H1 (cell line): ENCODE data around the gene TCEA3. TPM values are rescaled to one million over a fixed set of nuclear protein-coding genes. Genes with fewer than 3 reads are reported as not detected.

ENCODE experiments used
- CTCF ChIA-PET: fragments of 300-600 bp; sonication (Branson Sonifier 250); formaldehyde crosslinking; loops from one replicate; lab custom pipeline; 2021; ENCODE audit not compliant: partially characterized antibody; lab: Charles Lee
- POLR2A ChIA-PET: fragments of 300-600 bp; sonication (Branson Sonifier 250); formaldehyde crosslinking; loops from one replicate; lab custom pipeline; 2021; ENCODE audit warnings: inconsistent platforms; ENCODE audit not compliant: partially characterized antibody; lab: Charles Lee
- DNase-seq, 2 experiments: peaks; one replicate each; pipeline versions ENCODE4 v3.0.0 to v3.0.0-alpha.2; 2010 to 2022; ENCODE audit warnings: low spot score in 2 of 2, low read depth in 1 of 2, mixed read lengths in 1 of 2
- FAIRE-seq: peaks from 2 replicates; lab custom pipeline; 2011; peaks lifted over from hg19 to GRCh38; lab: Jason Lieb, UNC
- H2AFZ ChIP-seq: 2 replicates; pipeline ENCODE4 v1.8.1; 2012; ENCODE audit warnings: low read length, inconsistent platforms
- H2AK5ac ChIP-seq: 2 replicates; pipeline ENCODE4 v1.6.1; 2013; ENCODE audit warnings: low read depth, low read length
- H2BK120ac ChIP-seq: replicated peaks from 2 replicates; pipeline ENCODE3; 2013; ENCODE audit warnings: low read depth, low read length, inconsistent platforms
- H2BK12ac ChIP-seq: 2 replicates; pipeline ENCODE4 v1.6.1; 2013; ENCODE audit warnings: low read depth, low read length
- H2BK15ac ChIP-seq: 2 replicates; pipeline ENCODE4 v1.6.1; 2013; ENCODE audit warnings: low read length
- H2BK20ac ChIP-seq: 2 replicates; pipeline ENCODE4 v1.6.1; 2013; ENCODE audit warnings: low read length
- H2BK5ac ChIP-seq: 2 replicates; pipeline ENCODE4 v1.6.1; 2013; ENCODE audit warnings: low read depth, low read length
- H3K14ac ChIP-seq: 2 replicates; pipeline ENCODE4 v1.6.1; 2013; ENCODE audit warnings: inconsistent platforms; ENCODE audit not compliant: insufficient read length
- H3K18ac ChIP-seq: 2 replicates; pipeline ENCODE4 v1.6.1; 2013; ENCODE audit warnings: low read length; ENCODE audit errors: extremely low read depth
- H3K23ac ChIP-seq: 2 replicates; pipeline ENCODE4 v1.6.1; 2013; ENCODE audit warnings: inconsistent platforms; ENCODE audit not compliant: insufficient read length
- H3K23me2 ChIP-seq: 2 replicates; pipeline ENCODE4 v1.6.1; 2013; ENCODE audit warnings: low read depth, low read length
- H3K27ac ChIP-seq: 2 replicates; pipeline ENCODE4 v1.6.1; 2011; ENCODE audit warnings: low read depth, low read length, inconsistent platforms
- H3K27me3 ChIP-seq, 4 experiments: replicated peaks in 1 of 4; 1 replicate in 1 of 4; 2 replicates in 3 of 4; pipeline versions ENCODE4 v1.6.1 to v1.8.1; 2011 to 2013; ENCODE audit warnings: low read length in 3 of 4, mild to moderate bottlenecking in 3 of 4, inconsistent platforms in 2 of 4, mixed read lengths in 2 of 4, moderate library complexity in 1 of 4; ENCODE audit not compliant: control insufficient read depth in 3 of 4, insufficient read depth in 3 of 4; ENCODE audit errors: extremely low read depth in 1 of 4
- H3K36me3 ChIP-seq, 4 experiments: 2 replicates each; pipeline versions ENCODE4 v1.6.1 to v1.8.1; 2011 to 2013; ENCODE audit warnings: mild to moderate bottlenecking in 4 of 4, low read length in 3 of 4, moderate library complexity in 2 of 4, control low read depth in 1 of 4, inconsistent platforms in 1 of 4; ENCODE audit not compliant: insufficient read depth in 4 of 4, control insufficient read depth in 2 of 4
- H3K4ac ChIP-seq: replicated peaks from 2 replicates; pipeline ENCODE3; 2013; ENCODE audit warnings: low read length, low read depth, mixed read lengths, inconsistent platforms; ENCODE audit not compliant: insufficient read length
- H3K4me1 ChIP-seq, 4 experiments: replicated peaks in 1 of 4; 1 replicate in 1 of 4; 2 replicates in 3 of 4; pipeline versions ENCODE4 v1.6.1 to v1.8.1; 2011 to 2013; ENCODE audit warnings: low read length in 3 of 4, inconsistent platforms in 2 of 4, mixed read lengths in 1 of 4; ENCODE audit not compliant: insufficient read depth in 4 of 4, control insufficient read depth in 3 of 4
- H3K4me2 ChIP-seq, 2 experiments: 2 replicates each; pipeline versions ENCODE4 v1.6.1 to v1.8.1; 2011 to 2013; ENCODE audit warnings: low read depth in 2 of 2, low read length in 2 of 2, control low read depth in 1 of 2, inconsistent platforms in 1 of 2, mild to moderate bottlenecking in 1 of 2; ENCODE audit not compliant: insufficient read depth in 1 of 2
- H3K4me3 ChIP-seq, 4 experiments: fragments of 200-600, 300-600 bp in 1 of 4; sonication (generic), shearing (Covaris generic), sonication (Bioruptor Twin) in 1 of 4; 2 replicates each; pipeline versions ENCODE4 v1.5.1 to v1.8.1; 2011 to 2016; ENCODE audit warnings: low read length in 4 of 4, low read depth in 3 of 4, control low read depth in 2 of 4, inconsistent platforms in 2 of 4, mild to moderate bottlenecking in 2 of 4, mixed read lengths in 1 of 4, moderate library complexity in 1 of 4; ENCODE audit not compliant: insufficient read depth in 2 of 4; ENCODE audit errors: extremely low read depth in 1 of 4
- H3K56ac ChIP-seq: replicated peaks from 2 replicates; pipeline ENCODE3; 2013; ENCODE audit warnings: low read depth, mild to moderate bottlenecking, mixed read lengths, low read length, inconsistent platforms; ENCODE audit not compliant: insufficient read length
- H3K79me1 ChIP-seq: 2 replicates; pipeline ENCODE4 v1.6.1; 2013; ENCODE audit warnings: low read depth, low read length, control low read depth
- H3K79me2 ChIP-seq, 2 experiments: 2 replicates each; pipeline versions ENCODE4 v1.6.1 to v1.8.1; 2012 to 2013; ENCODE audit warnings: low read length in 2 of 2, mild to moderate bottlenecking in 2 of 2, inconsistent platforms in 1 of 2; ENCODE audit not compliant: insufficient read depth in 2 of 2, control insufficient read depth in 1 of 2
- H3K9ac ChIP-seq, 4 experiments: replicated peaks in 1 of 4; 1 replicate in 1 of 4; 2 replicates in 3 of 4; pipeline versions ENCODE4 v1.6.1 to v1.8.1; 2011 to 2013; ENCODE audit warnings: low read depth in 3 of 4, low read length in 3 of 4, control low read depth in 2 of 4, mild to moderate bottlenecking in 2 of 4, moderate library complexity in 2 of 4, inconsistent platforms in 1 of 4; ENCODE audit errors: extremely low read depth in 1 of 4
- H3K9me3 ChIP-seq, 2 experiments: 2 replicates each; pipeline versions ENCODE4 v1.6.1 to v1.8.1; 2012 to 2013; ENCODE audit warnings: mild to moderate bottlenecking in 2 of 2, moderate library complexity in 2 of 2, control low read depth in 1 of 2, inconsistent platforms in 1 of 2, low read depth in 1 of 2, low read length in 1 of 2, mixed read lengths in 1 of 2; ENCODE audit not compliant: insufficient read depth in 2 of 2
- H4K20me1 ChIP-seq, 2 experiments: replicated peaks in 1 of 2; 2 replicates each; pipeline versions ENCODE3 to v1.8.1; 2011 to 2013; ENCODE audit warnings: inconsistent platforms in 2 of 2, low read length in 2 of 2, mild to moderate bottlenecking in 1 of 2; ENCODE audit not compliant: insufficient read depth in 2 of 2, control insufficient read depth in 1 of 2
- H4K5ac ChIP-seq: 2 replicates; pipeline ENCODE4 v1.6.1; 2013; ENCODE audit warnings: low read length, low read depth, mixed read lengths, inconsistent platforms; ENCODE audit not compliant: insufficient read length
- H4K8ac ChIP-seq: 2 replicates; pipeline ENCODE4 v1.8.0; 2013; ENCODE audit warnings: mild to moderate bottlenecking, moderate library complexity, low read length, inconsistent platforms; ENCODE audit not compliant: insufficient read depth; ENCODE audit errors: extremely low read depth
- H4K91ac ChIP-seq: replicated peaks from 2 replicates; pipeline ENCODE3; 2013; ENCODE audit warnings: low read length, mixed read lengths, inconsistent platforms; ENCODE audit not compliant: insufficient read length
- CBX8 ChIP-seq: fragments of 300-800, 300-1000 bp; sonication (generic); IDR thresholded peaks from 2 replicates; pipeline ENCODE4 v1.7.1; 2016; ENCODE audit warnings: low read depth, low read length, borderline replicate concordance
- CEBPB ChIP-seq: IDR thresholded peaks from 2 replicates; pipeline ENCODE4 v1.6.1; 2012; ENCODE audit warnings: low read depth, low read length
- CTBP2 ChIP-seq: IDR thresholded peaks from 2 replicates; pipeline ENCODE4 v1.7.0; 2011; ENCODE audit warnings: borderline replicate concordance, mild to moderate bottlenecking, moderate library complexity, mixed read lengths, low read length; ENCODE audit not compliant: insufficient read depth, insufficient read length
- EGR1 ChIP-seq: IDR thresholded peaks from 2 replicates; pipeline ENCODE4 v1.6.1; 2011; ENCODE audit warnings: low read depth, low read length, borderline replicate concordance
- EP300 ChIP-seq, 2 experiments: IDR thresholded peaks; 1 replicate in 1 of 2; 2 replicates in 1 of 2; pipeline ENCODE4 v1.6.1; 2011 to 2012; ENCODE audit warnings: low read depth in 2 of 2, low read length in 2 of 2, mild to moderate bottlenecking in 2 of 2, borderline replicate concordance in 1 of 2, inconsistent platforms in 1 of 2, moderate library complexity in 1 of 2
- GTF2F1 ChIP-seq: IDR thresholded peaks from 2 replicates; pipeline ENCODE4 v1.6.1; 2012; ENCODE audit warnings: low read depth, low read length, improper control_type of control experiment, borderline replicate concordance
- KDM5A ChIP-seq: fragments of 200-600 bp; IDR thresholded peaks from 2 replicates; pipeline ENCODE4 v1.7.1; 2012; ENCODE audit warnings: mild to moderate bottlenecking, low read length, inconsistent platforms, mixed read lengths
- NRF1 ChIP-seq: IDR thresholded peaks from 2 replicates; pipeline ENCODE4 v1.6.1; 2011; ENCODE audit warnings: mild to moderate bottlenecking, low read depth, low read length, improper control_type of control experiment
- RXRA ChIP-seq: IDR thresholded peaks from 2 replicates; pipeline ENCODE4 v1.6.1; 2011; ENCODE audit warnings: low read depth, mild to moderate bottlenecking, low read length, moderate library complexity; ENCODE audit not compliant: insufficient read depth
- SIN3A ChIP-seq, 2 experiments: IDR thresholded peaks in 1 of 2; conservative IDR thresholded peaks in 1 of 2; 2 replicates each; pipeline ENCODE4 v1.6.1; 2011 to 2012; ENCODE audit warnings: low read length in 2 of 2, improper control_type of control experiment in 1 of 2, low read depth in 1 of 2, mild to moderate bottlenecking in 1 of 2
- SRF ChIP-seq: IDR thresholded peaks from 2 replicates; pipeline ENCODE4 v1.6.1; 2011; ENCODE audit warnings: mild to moderate bottlenecking, low read depth, low read length, moderate library complexity
- SUZ12 ChIP-seq: fragments of 200-600 bp; sonication (generic); IDR thresholded peaks from 2 replicates; pipeline ENCODE4 v1.6.1; 2012; ENCODE audit warnings: mild to moderate bottlenecking, inconsistent platforms, low read length, moderate library complexity, mixed read lengths
- YY1 ChIP-seq: IDR thresholded peaks from 2 replicates; pipeline ENCODE4 v1.6.1; 2011; ENCODE audit warnings: low read depth, mild to moderate bottlenecking, low read length
- WGBS, 2 experiments: shearing (Covaris generic) in 1 of 2; methylation state at CpG; one replicate each; pipeline versions ENCODE4 v1.1.6 to v1.1.7; 2013 to 2015; ENCODE audit warnings: low lambda C conversion rate in 2 of 2, mixed read lengths in 2 of 2, inconsistent platforms in 1 of 2, low coverage in 1 of 2, missing lambda C conversion rate in 1 of 2; ENCODE audit not compliant: insufficient replicate concordance in 2 of 2, insufficient coverage in 1 of 2, insufficient read length in 1 of 2; ENCODE audit errors: extremely low coverage in 1 of 2, missing lambda C conversion rate in 1 of 2; 5-methylcytosine and 5-hydroxymethylcytosine counted together
- polyA plus RNA-seq, 7 experiments: library from polyadenylated mRNA; depleted of rRNA in 3 of 7; stranded (reverse) in 5 of 7; unstranded in 2 of 7; fragments of >200 nt in 5 of 7; fragments of 200-250 nt in 2 of 7; gene quantifications; 1 replicate in 5 of 7; 2 replicates in 1 of 7; 4 replicates in 1 of 7; pipeline versions ENCODE4 v1.2.1 to v1.2.3, GENCODE V29; 2011 to 2013; ENCODE audit warnings: missing spikeins in 2 of 7, mixed read lengths in 2 of 7
- total RNA-seq: library from RNA; stranded (reverse); fragmentation: NEBNext Ultra II Directional; extraction: Animal tissue kit (Norgen Biotek cat#: 25700); gene quantifications from 2 replicates; pipeline ENCODE4 v1.2.1, GENCODE V29; 2021
- TF ChIP-seq, protein P1 (sequence below): IDR thresholded peaks from 2 replicates; pipeline ENCODE4 v1.6.1; 2012; ENCODE audit warnings: inconsistent platforms

TCEA3 gene
- total and polyA plus RNA-seq, 2 of the 8 experiments (the other 6 are each of a cell fraction or from before 2014, with no cell fraction given) = 0.08 TPM; not detected in 1

GRCh38 chr1:23396380-23396779, 28.2 kb downstream of the TCEA3 start:
- H3K23me2 ChIP-seq = peaks cover 10% of the 10 kb centered on the region
- no peak overlapping the region for H2BK15ac ChIP-seq
- H2BK12ac ChIP-seq = no peak overlapping the region
- no peak overlapping the region for H3K27ac ChIP-seq
- H2BK20ac ChIP-seq = no peak overlapping the region
- H2AK5ac ChIP-seq = no peak overlapping the region
- no peak overlapping the region for H3K56ac ChIP-seq
- H3K18ac ChIP-seq = no peak overlapping the region
- 0 out of 2 replicates have a peak, but pooled peaks cover 3% of the 10 kb centered on the region for H3K79me1 ChIP-seq
- no peak overlapping the region for H3K4me2 ChIP-seq
- DNase-seq (no peak), FAIRE-seq (no peak)
- H4K8ac ChIP-seq = no peak overlapping the region
- no peak overlapping the region for H3K4me3 ChIP-seq
- no peak overlapping the region for H4K91ac ChIP-seq
- no peak overlapping the region for H3K4ac ChIP-seq
- ChIA-PET CTCF (no interaction called here), POLR2A (no interaction called here)
- no peaks in the 10 kb centered on the region for H3K79me2 ChIP-seq
- no peak overlapping the region for H4K5ac ChIP-seq
- peaks cover 4 to 8% of the 10 kb centered on the region in 2 experiments; a peak in 2 of 4 replicates for H3K9me3 ChIP-seq
- no peak overlapping the region for H3K9ac ChIP-seq
- H2AFZ ChIP-seq = no peak overlapping the region
- H3K4me1 ChIP-seq = peaks cover 0 to 10% (median 4%) of the 10 kb centered on the region in 4 experiments; a peak in 6 of 7 replicates
- no peak overlapping the region for H3K23ac ChIP-seq
- H2BK120ac ChIP-seq = no peak overlapping the region
- H3K27me3 ChIP-seq = peaks cover 36 to 86% (median 61%) of the 10 kb centered on the region in 4 experiments
- no peaks in the 10 kb centered on the region for H3K36me3 ChIP-seq
- no peak overlapping the region for H3K14ac ChIP-seq
- peaks cover 7 to 8% of the 10 kb centered on the region in 2 experiments for H4K20me1 ChIP-seq
- H2BK5ac ChIP-seq = no peak overlapping the region
- 95% methylated on average over 2 of the region's 2 CpGs; no CpG with 5 or more reads in 1 of the 2 experiments for WGBS, 2 experiments
- TF ChIP-seq YY1 (no peak), CEBPB (no peak), EGR1 (no peak), CTBP2 (no peak), RXRA (no peak), KDM5A (no peak), GTF2F1 (no peak), SUZ12 (no peak), EP300 (IDR thresholded peaks at IDR 0.05; ENCODE audit: borderline replicate concordance in 1 of 2, low read depth in 2 of 2, low read length in 2 of 2) (no peak), SRF (no peak), NRF1 (no peak), CBX8 (no peak), SIN3A (conservative IDR thresholded peaks at IDR 0.05 in 1 of 2, IDR thresholded peaks at IDR 0.05 in 1 of 2; ENCODE audit: low read depth in 1 of 2, low read length in 2 of 2) (no peak)
- TF ChIP-seq, protein P1, sequence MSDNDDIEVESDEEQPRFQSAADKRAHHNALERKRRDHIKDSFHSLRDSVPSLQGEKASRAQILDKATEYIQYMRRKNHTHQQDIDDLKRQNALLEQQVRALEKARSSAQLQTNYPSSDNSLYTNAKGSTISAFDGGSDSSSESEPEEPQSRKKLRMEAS = no peak
